HepG2 (cell line): ENCODE results near the gene MEGF6. TPM values are rescaled to one million over a fixed set of nuclear protein-coding genes. Genes with fewer than 3 reads are reported as not detected.

Experiments
- ATAC-seq: fragments of 200-7000 bp; cut with Tn5 transposase; 3 replicates; pipeline ENCODE4 v1.9.1; 2020; ENCODE audit warnings: mild to moderate bottlenecking, moderate library complexity
- BruUV-seq: library from RNA; stranded (reverse); fragments of 400-500 nt; replicated peaks from 2 replicates; lab custom pipeline; 2021; lab: Mats Ljungman, UMichigan
- CTCF ChIA-PET: fragments of 300-600 bp; formaldehyde crosslinking; extraction: SDS; loops from one replicate; lab custom pipeline; 2021; ENCODE audit warnings: low total read pairs, inconsistent platforms, low intra/inter-chr PET ratio; lab: Yijun Ruan, JAX
- POLR2A ChIA-PET: fragments of 350-600 bp; sonication (Branson Sonifier 250); formaldehyde crosslinking; loops from one replicate; lab custom pipeline; 2020; ENCODE audit warnings: antibody characterized with exemption, inconsistent platforms; lab: Yijun Ruan, JAX
- DNase-seq: peaks from one replicate; pipeline ENCODE4 v3.0.0-alpha.2; 2015; ENCODE audit warnings: low spot score
- FAIRE-seq: peaks from 3 replicates; lab custom pipeline; 2011; peaks lifted over from hg19 to GRCh38; lab: Jason Lieb, UNC
- H2AFZ ChIP-seq: one replicate; pipeline ENCODE4 v1.6.1; 2011; ENCODE audit warnings: low read length, inconsistent platforms
- H3K27ac ChIP-seq: fragments of 300-600 bp; 3 replicates; pipeline ENCODE4 v1.8.0; 2011; ENCODE audit warnings: mixed run types, mild to moderate bottlenecking, mixed read lengths, low read length, inconsistent platforms; ENCODE audit not compliant: insufficient read depth; ENCODE audit errors: extremely low read length
- H3K27me3 ChIP-seq, 2 experiments: fragments of 200-600 bp in 1 of 2; 2 replicates in 1 of 2; 3 replicates in 1 of 2; pipeline versions ENCODE4 v1.6.0 to v1.8.0; 2011; ENCODE audit warnings: low read length in 2 of 2, mild to moderate bottlenecking in 2 of 2, moderate library complexity in 2 of 2, inconsistent platforms in 1 of 2; ENCODE audit not compliant: insufficient read depth in 2 of 2, control insufficient read depth in 1 of 2
- H3K36me3 ChIP-seq, 2 experiments: fragments of 200-600 bp in 1 of 2; replicated peaks in 1 of 2; 2 replicates in 1 of 2; 3 replicates in 1 of 2; pipeline versions ENCODE4 v1.5.1 to v1.8.0; 2011; ENCODE audit warnings: low read length in 2 of 2, inconsistent platforms in 1 of 2; ENCODE audit not compliant: insufficient read depth in 2 of 2, control insufficient read depth in 1 of 2
- H3K4me1 ChIP-seq: 2 replicates; pipeline ENCODE4 v1.5.1; 2012; ENCODE audit warnings: low read length, inconsistent platforms; ENCODE audit not compliant: insufficient read depth
- H3K4me2 ChIP-seq: 2 replicates; pipeline ENCODE4 v1.6.0; 2011; ENCODE audit warnings: low read depth, low read length, inconsistent platforms
- H3K4me3 ChIP-seq, 3 experiments: fragments of 200-600 bp in 1 of 3; sonication (generic), shearing (Covaris generic) in 1 of 3; replicated peaks in 1 of 3; 2 replicates each; pipeline ENCODE4 v1.5.1; 2011 to 2016; ENCODE audit warnings: low read length in 3 of 3, inconsistent platforms in 2 of 3, low read depth in 2 of 3, mild to moderate bottlenecking in 2 of 3, control low read depth in 1 of 3, mixed read lengths in 1 of 3; ENCODE audit not compliant: insufficient read depth in 1 of 3
- H3K79me2 ChIP-seq: one replicate; pipeline ENCODE4 v1.6.1; 2011; ENCODE audit warnings: low read length, inconsistent platforms; ENCODE audit not compliant: insufficient read depth
- H3K9ac ChIP-seq: 2 replicates; pipeline ENCODE4 v1.6.0; 2011; ENCODE audit warnings: mild to moderate bottlenecking, low read depth, low read length, inconsistent platforms; ENCODE audit not compliant: insufficient read depth
- H3K9me3 ChIP-seq: 2 replicates; pipeline ENCODE4 v1.5.1; 2012; ENCODE audit warnings: mild to moderate bottlenecking, low read length
- H4K20me1 ChIP-seq: 2 replicates; pipeline ENCODE4 v1.6.0; 2011; ENCODE audit warnings: inconsistent platforms, mild to moderate bottlenecking, low read length, moderate library complexity; ENCODE audit not compliant: insufficient read depth
- CC2D1A ChIP-seq: sonication (generic); formaldehyde crosslinking; IDR thresholded peaks from 2 replicates; pipeline ENCODE4 v1.8.1; 2023; ENCODE audit warnings: mild to moderate bottlenecking, missing genetic modification reagents
- GATAD1 ChIP-seq: IDR thresholded peaks from 2 replicates; pipeline ENCODE4 v1.6.1; 2016; ENCODE audit warnings: missing genetic modification reagents, missing compliant biosample characterization
- MYNN ChIP-seq: sonication (generic); formaldehyde crosslinking; IDR thresholded peaks from 2 replicates; pipeline ENCODE4 v1.4.0; 2020; ENCODE audit warnings: mild to moderate bottlenecking, low read depth, missing genetic modification reagents
- NBN ChIP-seq: fragments of 450-650 bp; conservative IDR thresholded peaks from 2 replicates; pipeline ENCODE4 v1.6.1; 2017
- POLR2G ChIP-seq: fragments of 200-400 bp; formaldehyde crosslinking; IDR thresholded peaks from 2 replicates; pipeline ENCODE4 v1.6.1; 2018; ENCODE audit warnings: mild to moderate bottlenecking, low read depth, low read length, moderate library complexity
- SP1 ChIP-seq, 2 experiments: fragments of 450-650 bp in 1 of 2; sonication (generic) in 1 of 2; formaldehyde crosslinking in 1 of 2; IDR thresholded peaks; 2 replicates each; pipeline versions ENCODE4 v1.4.0 to v1.6.1; 2016 to 2020; ENCODE audit warnings: missing genetic modification reagents in 1 of 2
- ZBTB1 ChIP-seq: sonication (generic); formaldehyde crosslinking; IDR thresholded peaks from 2 replicates; pipeline ENCODE4 v1.4.0; 2020; ENCODE audit warnings: missing genetic modification reagents, borderline replicate concordance
- ZBTB20 ChIP-seq: sonication (generic); formaldehyde crosslinking; IDR thresholded peaks from 2 replicates; pipeline ENCODE4 v1.8.1; 2023; ENCODE audit warnings: missing genetic modification reagents, low read depth, mild to moderate bottlenecking, borderline replicate concordance
- ZFY ChIP-seq: sonication (generic); formaldehyde crosslinking; IDR thresholded peaks from 2 replicates; pipeline ENCODE4 v1.4.0; 2020; ENCODE audit warnings: missing genetic modification reagents
- ZMAT3 ChIP-seq: sonication (generic); formaldehyde crosslinking; conservative IDR thresholded peaks from 2 replicates; pipeline ENCODE4 v1.7.0; 2021; ENCODE audit warnings: missing genetic modification reagents
- ZNF232 ChIP-seq: sonication (generic); formaldehyde crosslinking; IDR thresholded peaks from 2 replicates; pipeline ENCODE4 v1.4.0; 2020; ENCODE audit warnings: missing genetic modification reagents, borderline replicate concordance
- ZNF234 ChIP-seq: sonication (generic); formaldehyde crosslinking; conservative IDR thresholded peaks from 2 replicates; pipeline ENCODE4 v1.5.1; 2020; ENCODE audit warnings: mild to moderate bottlenecking, missing genetic modification reagents
- ZNF430 ChIP-seq: sonication (generic); formaldehyde crosslinking; IDR thresholded peaks from 2 replicates; pipeline ENCODE4 v1.9.0; 2021; ENCODE audit warnings: mild to moderate bottlenecking, missing genetic modification reagents
- ZNF496 ChIP-seq: sonication (generic); formaldehyde crosslinking; IDR thresholded peaks from 2 replicates; pipeline ENCODE4 v1.8.1; 2023; ENCODE audit warnings: mild to moderate bottlenecking, moderate library complexity, missing genetic modification reagents; ENCODE audit not compliant: insufficient replicate concordance
- ZNF598 ChIP-seq: sonication (generic); formaldehyde crosslinking; IDR thresholded peaks from 2 replicates; pipeline ENCODE4 v1.5.1; 2020; ENCODE audit warnings: mild to moderate bottlenecking, missing genetic modification reagents, borderline replicate concordance
- ZNF7 ChIP-seq: IDR thresholded peaks from 2 replicates; pipeline ENCODE4 v1.6.1; 2016; ENCODE audit warnings: missing biosample characterization, missing genetic modification reagents
- ZNF768 ChIP-seq: sonication (generic); formaldehyde crosslinking; IDR thresholded peaks from 2 replicates; pipeline ENCODE4 v1.4.0; 2020; ENCODE audit warnings: missing genetic modification reagents
- ZNF776 ChIP-seq: sonication (generic); formaldehyde crosslinking; IDR thresholded peaks from 2 replicates; pipeline ENCODE4 v1.4.0; 2020; ENCODE audit warnings: mild to moderate bottlenecking, missing genetic modification reagents
- WGBS: methylation state at CpG from one replicate; pipeline ENCODE4 v1.1.6; 2017; ENCODE audit warnings: low lambda C conversion rate; 5-methylcytosine and 5-hydroxymethylcytosine counted together
- in situ Hi-C: cut with HindIII; loops from 2 replicates; pipeline ENCODE4 v1.10.0; 2017; ENCODE audit warnings: low pct_unique_long_range_greater_than_20kb; ENCODE audit not compliant: extremely low pct_ligation_motif_present
- intact Hi-C: fragments of 100-400 bp; cut with micrococcal nuclease; formaldehyde crosslinking; loops from one replicate; pipeline ENCODE4 v1.10.0; 2022; ENCODE audit not compliant: unreplicated experiment
- polyA plus RNA-seq, 8 experiments: library from polyadenylated mRNA; depleted of rRNA in 3 of 8; stranded (reverse) in 7 of 8; unstranded in 1 of 8; fragments of >200 nt; fragmentation: Illumina TruSeq in 4 of 8; extraction: Trizol in 4 of 8; gene quantifications; 2 replicates each; pipeline versions ENCODE4 v1.2.1 to v1.2.3, GENCODE V29; 2011 to 2016; ENCODE audit warnings: low read depth in 4 of 8, missing spikeins in 1 of 8, mixed read lengths in 1 of 8; ENCODE audit not compliant: insufficient read depth in 1 of 8
- total RNA-seq, 5 experiments: library from RNA; depleted of rRNA; stranded (reverse); fragments of >200 nt; fragmentation: Illumina TruSeq; extraction: Trizol; gene quantifications; 2 replicates each; pipeline ENCODE4 v1.2.3, GENCODE V29; 2016; ENCODE audit warnings: low read depth in 1 of 5

MEGF6 gene
- total and polyA plus RNA-seq, 2 of the 13 experiments (the other 11 are each of a cell fraction or from before 2014, with no cell fraction given): 1.9 TPM

GRCh38 chr1:3501856-3502640, 109.3 kb downstream of the MEGF6 start (continued):
- TF ChIP-seq ZNF7: no peak

DNA sequence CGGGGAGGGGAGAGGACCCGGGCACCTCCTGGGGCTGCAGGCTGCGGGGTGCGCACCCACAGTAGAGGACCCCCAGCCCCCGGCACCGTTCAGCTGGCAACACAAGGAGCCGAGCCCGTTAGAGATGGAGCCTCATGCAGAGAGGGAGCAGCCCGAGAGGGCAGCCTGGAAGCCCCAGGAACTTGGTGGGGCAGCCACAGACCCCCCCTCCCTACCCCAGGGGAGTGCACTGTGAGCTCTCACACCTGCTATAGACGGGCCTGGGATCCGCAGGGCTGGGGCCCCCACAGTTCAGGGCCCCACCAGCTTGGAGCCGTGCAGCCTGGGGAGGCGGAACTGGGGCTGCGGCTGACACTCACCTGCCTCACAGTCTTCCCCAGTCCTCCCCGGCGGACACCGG, 109.9 kb downstream of the MEGF6 start:
- intact Hi-C loops: no loop called here
- BruUV-seq: no TSS peak
- Histone ChIP-seq H3K79me2 (no peaks in the 10 kb centered on the region), H3K4me2 (no peak overlapping the region), H2AFZ (no peak overlapping the region)
- TF ChIP-seq NBN (no peak), SP1 (IDR thresholded peaks at IDR 0.05) (no peak), SP1 (CRISPR knock-in tag; IDR thresholded peaks at IDR 0.05) (no peak), ZNF768 (CRISPR knock-in tag) (no peak), ZBTB1 (CRISPR knock-in tag) (no peak), CC2D1A (CRISPR knock-in tag) (no peak), ZNF496 (CRISPR knock-in tag) (no peak), GATAD1 (no peak), POLR2G (no peak), ZBTB20 (CRISPR knock-in tag) (no peak), ZMAT3 (CRISPR knock-in tag) (no peak), ZNF776 (CRISPR knock-in tag) (no peak), MYNN (CRISPR knock-in tag) (no peak), ZNF7 (no peak), ZFY (CRISPR knock-in tag) (no peak), ZNF234 (CRISPR knock-in tag) (no peak), ZNF232 (CRISPR knock-in tag) (no peak), ZNF430 (no peak), ZNF598 (CRISPR knock-in tag) (no peak)
- TF ChIP-seq, all 625 proteins: peak for 0
- no peak overlapping the region for H3K27ac ChIP-seq
- FAIRE-seq: no peak
- peaks cover 7% of the 10 kb centered on the region; the same call in 1 of the 2 replicates for H4K20me1 ChIP-seq
- H3K9ac ChIP-seq: no peak overlapping the region
- no peaks in the 10 kb centered on the region for H3K9me3 ChIP-seq
- no peaks in the 10 kb centered on the region for H3K36me3 ChIP-seq
- DNase-seq: no peak
- no peaks in the 10 kb centered on the region for H3K4me1 ChIP-seq
- no CpG with 5 or more reads among the region's 17 CpGs for WGBS
- H3K4me3 ChIP-seq: no peak overlapping the region
- ATAC-seq: no peak
- CTCF ChIA-PET: no interaction called here
- POLR2A ChIA-PET: no interaction called here
- peaks cover 7 to 34% of the 10 kb centered on the region in 2 experiments; a peak in 4 of 5 replicates for H3K27me3 ChIP-seq
- in situ Hi-C loops: no loop called here
